ENCODE measurements around the gene PSG1. TPM values are rescaled to one million over a fixed set of nuclear protein-coding genes. Genes with fewer than 3 reads are reported as not detected.
A peak's percentile ranks its signal among the peaks of the same experiment; 100 is the strongest.
"Not testable (repeated sequence)": the region's sequence is repeated elsewhere in the genome, so short reads cannot be mapped to it uniquely, and the experiment has no call there.

Gene PSG1
- total RNA-seq, 1 experiment from 2014 or later = 0.72 TPM

DNA sequence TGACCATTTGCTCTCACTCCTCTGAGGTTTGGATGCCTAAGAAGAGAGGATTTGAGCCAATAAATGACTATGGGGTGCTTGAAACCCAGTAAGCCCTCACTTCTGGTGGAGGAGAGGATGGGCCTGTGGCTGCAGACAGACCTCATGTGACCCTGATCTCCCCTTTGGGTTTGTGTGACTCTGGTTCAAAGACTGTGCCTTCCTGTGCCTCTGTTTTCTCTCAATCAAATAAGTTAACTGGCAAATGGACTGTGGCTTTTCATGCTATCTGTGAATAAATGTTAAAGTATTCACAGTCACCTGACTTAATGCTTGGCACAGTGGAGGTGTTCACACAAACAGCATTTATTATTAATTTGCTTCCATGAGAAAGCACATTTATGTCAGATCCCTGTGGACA lies 26.7 kb downstream of the PSG1 start:
- peak overlapping the region; percentile 96 for H3K27ac ChIP-seq
- intact Hi-C loops (cut with micrococcal nuclease; ENCODE audit: unreplicated experiment) = not testable (repeated sequence)

DNA sequence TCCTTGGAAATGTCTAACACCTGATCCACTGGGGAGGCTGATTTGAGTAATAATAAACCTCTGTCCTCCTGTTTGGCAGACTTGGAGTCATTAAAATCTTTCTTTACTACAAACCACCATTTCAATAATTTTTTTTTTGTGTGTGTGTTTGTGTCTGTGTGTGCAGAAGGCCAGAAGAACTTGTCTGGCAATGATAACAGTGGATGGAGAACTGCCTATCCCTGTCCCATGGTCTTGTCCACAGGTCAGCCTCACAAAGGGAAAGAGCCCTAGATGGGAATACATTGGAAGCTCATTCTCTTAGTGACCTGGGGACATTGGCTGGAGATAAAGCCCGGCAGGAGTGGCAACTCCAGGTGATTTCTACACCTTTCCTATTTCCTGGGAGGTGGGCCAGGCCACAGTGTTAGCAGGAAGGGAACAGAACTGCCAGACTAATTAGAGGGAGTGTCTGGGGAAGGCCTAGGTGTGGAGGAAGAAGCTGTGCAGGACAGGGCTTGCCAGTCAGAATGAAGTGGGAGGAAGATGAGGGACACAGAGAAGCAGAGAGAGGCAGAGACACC lies 27.7 kb downstream of the PSG1 start:
- H3K9me2 ChIP-seq (ENCODE audit: insufficient read depth); H3K27me3 ChIP-seq (ENCODE audit: insufficient read depth, low read depth); BruUV-seq (replicated peaks); H3K4me3 ChIP-seq; CTCF ChIA-PET; H3K79me2 ChIP-seq (ENCODE audit: low read depth); H4K20me1 ChIP-seq (ENCODE audit: insufficient read depth); H3K9me3 ChIP-seq (ENCODE audit: insufficient read depth, low read depth); H2AFZ ChIP-seq; H3K36me3 ChIP-seq (ENCODE audit: low read depth): not testable (repeated sequence)
- intact Hi-C loops (cut with micrococcal nuclease; ENCODE audit: unreplicated experiment) = loop anchor here (1.0 to 2.0 kb wide), 2 partner anchors 20 to 23 kb away; no protein-coding TSS in a partner anchor
- H3K4me2 ChIP-seq = peak overlapping the region; percentile 66
- peaks cover 47% of the 10 kb centered on the region for H3K4me1 ChIP-seq (replicated peaks; ENCODE audit: insufficient read depth)
- peaks cover 29% of the 10 kb centered on the region for H3F3A ChIP-seq (ENCODE audit: insufficient read depth, low read depth)
- POLR2A ChIA-PET (ENCODE audit: unreplicated experiment) = interaction anchor here (0.8 kb wide), 1 partner anchor 23 kb away, joined by 3 read pairs; no protein-coding TSS in a partner anchor
- peak overlapping the region; percentile 96 for H3K27ac ChIP-seq
- peak; percentile 36 to 63 for DNase-seq

More for the DNA sequence above, 26.7 kb downstream of the PSG1 start:
- BruUV-seq (replicated peaks); DNase-seq; H3K36me3 ChIP-seq (ENCODE audit: low read depth); H3K79me2 ChIP-seq (ENCODE audit: low read depth); H3K4me3 ChIP-seq; CTCF ChIA-PET; H3K27me3 ChIP-seq (ENCODE audit: insufficient read depth, low read depth); H3K9me3 ChIP-seq (ENCODE audit: insufficient read depth, low read depth); H2AFZ ChIP-seq; H3K9me2 ChIP-seq (ENCODE audit: insufficient read depth); POLR2A ChIA-PET (ENCODE audit: unreplicated experiment); H4K20me1 ChIP-seq (ENCODE audit: insufficient read depth): not testable (repeated sequence)
- H3F3A ChIP-seq (ENCODE audit: insufficient read depth, low read depth) = peaks cover 29% of the 10 kb centered on the region
- H3K4me2 ChIP-seq = peak overlapping the region; percentile 66
- peaks cover 47% of the 10 kb centered on the region for H3K4me1 ChIP-seq (replicated peaks; ENCODE audit: insufficient read depth)

DNA sequence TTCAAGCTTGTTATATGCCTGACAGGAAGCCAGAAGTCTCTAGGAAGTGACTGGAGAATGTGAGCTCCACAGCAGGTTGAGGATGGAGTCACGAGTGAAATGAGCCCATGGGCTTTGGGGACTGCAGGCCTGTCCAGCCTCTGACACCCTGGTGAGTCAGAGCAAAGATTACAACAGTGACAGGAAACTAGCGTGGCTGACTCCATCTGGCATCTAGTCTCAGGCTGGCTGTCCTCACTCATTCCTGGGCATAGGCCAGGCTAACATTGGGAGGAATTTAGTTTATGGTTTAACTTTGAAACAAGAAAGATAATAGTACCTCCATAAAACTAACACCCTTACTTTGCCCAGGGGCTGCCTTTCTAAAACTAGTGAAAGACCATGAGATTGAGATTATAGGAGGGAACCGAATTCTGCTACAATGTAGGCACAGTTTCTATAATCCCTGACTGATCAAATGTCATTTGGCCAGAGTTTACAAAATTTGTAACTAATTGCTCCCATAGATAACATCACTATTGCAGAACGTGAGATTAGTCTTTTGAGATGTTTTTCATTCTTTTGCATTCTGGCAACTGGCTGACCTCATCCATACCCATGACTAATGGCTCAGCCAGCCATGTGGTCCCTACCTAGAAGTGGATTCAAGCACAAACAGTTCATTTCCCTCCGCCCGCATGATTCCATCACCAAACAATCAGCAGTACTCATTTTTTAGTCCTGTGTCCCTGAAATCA lies 28.4 kb downstream of the PSG1 start:
- CTCF ChIA-PET = no interaction called here

DNA sequence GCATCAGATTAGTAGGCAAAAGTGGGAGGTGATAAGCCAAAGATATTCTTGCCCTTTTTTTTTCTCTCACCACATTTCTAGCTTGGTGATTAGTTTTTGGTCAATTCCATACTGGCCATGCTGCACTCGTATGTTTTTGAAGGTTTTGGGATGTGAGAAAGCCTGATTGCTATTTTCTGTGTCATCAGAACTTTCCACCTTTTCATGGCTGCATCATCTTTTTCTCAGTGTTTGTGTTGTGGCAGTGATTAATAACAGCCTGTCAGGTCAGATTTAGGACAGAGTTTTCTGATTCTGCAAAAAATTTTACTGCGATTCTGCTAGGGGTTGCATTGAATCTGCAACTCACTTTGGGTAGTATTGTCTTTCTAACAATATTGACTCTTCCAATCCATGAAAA lies 32.9 kb downstream of the PSG1 start:
- Histone ChIP-seq H3K4me1 (replicated peaks; ENCODE audit: insufficient read depth) (peaks cover 25% of the 10 kb centered on the region), H3K4me3 (no peak overlapping the region), H4K20me1 (ENCODE audit: insufficient read depth) (no peaks in the 10 kb centered on the region), H3K36me3 (ENCODE audit: low read depth) (no peaks in the 10 kb centered on the region), H2AFZ (no peak overlapping the region), H3K27ac (no peak overlapping the region), H3K9me3 (ENCODE audit: insufficient read depth, low read depth) (no peaks in the 10 kb centered on the region), H3K79me2 (ENCODE audit: low read depth) (no peaks in the 10 kb centered on the region), H3F3A (ENCODE audit: insufficient read depth, low read depth) (peaks cover 15% of the 10 kb centered on the region), H3K4me2 (no peak overlapping the region), H3K27me3 (ENCODE audit: insufficient read depth, low read depth) (no peaks in the 10 kb centered on the region), H3K9me2 (ENCODE audit: insufficient read depth) (no peaks in the 10 kb centered on the region)
- CTCF ChIA-PET = no interaction called here
- intact Hi-C loops (cut with micrococcal nuclease; ENCODE audit: unreplicated experiment) = no loop called here
- TF ChIP-seq, protein P1, sequence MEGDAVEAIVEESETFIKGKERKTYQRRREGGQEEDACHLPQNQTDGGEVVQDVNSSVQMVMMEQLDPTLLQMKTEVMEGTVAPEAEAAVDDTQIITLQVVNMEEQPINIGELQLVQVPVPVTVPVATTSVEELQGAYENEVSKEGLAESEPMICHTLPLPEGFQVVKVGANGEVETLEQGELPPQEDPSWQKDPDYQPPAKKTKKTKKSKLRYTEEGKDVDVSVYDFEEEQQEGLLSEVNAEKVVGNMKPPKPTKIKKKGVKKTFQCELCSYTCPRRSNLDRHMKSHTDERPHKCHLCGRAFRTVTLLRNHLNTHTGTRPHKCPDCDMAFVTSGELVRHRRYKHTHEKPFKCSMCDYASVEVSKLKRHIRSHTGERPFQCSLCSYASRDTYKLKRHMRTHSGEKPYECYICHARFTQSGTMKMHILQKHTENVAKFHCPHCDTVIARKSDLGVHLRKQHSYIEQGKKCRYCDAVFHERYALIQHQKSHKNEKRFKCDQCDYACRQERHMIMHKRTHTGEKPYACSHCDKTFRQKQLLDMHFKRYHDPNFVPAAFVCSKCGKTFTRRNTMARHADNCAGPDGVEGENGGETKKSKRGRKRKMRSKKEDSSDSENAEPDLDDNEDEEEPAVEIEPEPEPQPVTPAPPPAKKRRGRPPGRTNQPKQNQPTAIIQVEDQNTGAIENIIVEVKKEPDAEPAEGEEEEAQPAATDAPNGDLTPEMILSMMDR (conservative IDR thresholded peaks at IDR 0.05) = no peak
- POLR2A ChIA-PET (ENCODE audit: unreplicated experiment) = no interaction called here
- BruUV-seq (replicated peaks) = no TSS peak
- no peak for DNase-seq

More for the DNA sequence above, 28.4 kb downstream of the PSG1 start:
- H4K20me1 ChIP-seq (ENCODE audit: insufficient read depth) = no peaks in the 10 kb centered on the region
- BruUV-seq (replicated peaks) = no TSS peak
- no peaks in the 10 kb centered on the region for H3K27me3 ChIP-seq (ENCODE audit: insufficient read depth, low read depth)
- H3K4me3 ChIP-seq = no peak overlapping the region
- H3K9me3 ChIP-seq (ENCODE audit: insufficient read depth, low read depth) = no peaks in the 10 kb centered on the region
- H2AFZ ChIP-seq = no peak overlapping the region
- H3K27ac ChIP-seq = peak overlapping the region; percentile 96
- H3K4me2 ChIP-seq = peak overlapping the region; percentile 66
- H3K79me2 ChIP-seq (ENCODE audit: low read depth) = no peaks in the 10 kb centered on the region
- TF ChIP-seq EZH2 (IDR thresholded peaks at IDR 0.05; ENCODE audit: low read depth) = no peak
- TF ChIP-seq, protein P1 (conservative IDR thresholded peaks at IDR 0.05) = no peak
- intact Hi-C loops (cut with micrococcal nuclease; ENCODE audit: unreplicated experiment) = loop anchor here (1.0 to 2.0 kb wide), 2 partner anchors 20 to 24 kb away; no protein-coding TSS in a partner anchor
- no peaks in the 10 kb centered on the region for H3K9me2 ChIP-seq (ENCODE audit: insufficient read depth)
- peaks cover 29% of the 10 kb centered on the region for H3F3A ChIP-seq (ENCODE audit: insufficient read depth, low read depth)
- peaks cover 47% of the 10 kb centered on the region for H3K4me1 ChIP-seq (replicated peaks; ENCODE audit: insufficient read depth)
- POLR2A ChIA-PET (ENCODE audit: unreplicated experiment) = no interaction called here
- no peaks in the 10 kb centered on the region for H3K36me3 ChIP-seq (ENCODE audit: low read depth)
- peak; percentile 70 to 94 for DNase-seq

- not testable (repeated sequence) for H3K4me1 ChIP-seq (replicated peaks; ENCODE audit: insufficient read depth)
These were observed 35.9 kb downstream of the PSG1 start for GRCh38 chr19:42843631-42844030.

More at GRCh38 chr19:42843631-42844030, 35.9 kb downstream of the PSG1 start:
- H3K9me2 ChIP-seq (ENCODE audit: insufficient read depth); intact Hi-C loops (cut with micrococcal nuclease; ENCODE audit: unreplicated experiment); H4K20me1 ChIP-seq (ENCODE audit: insufficient read depth); H3K36me3 ChIP-seq (ENCODE audit: low read depth); DNase-seq; H3K79me2 ChIP-seq (ENCODE audit: low read depth); H3F3A ChIP-seq (ENCODE audit: insufficient read depth, low read depth); H3K27me3 ChIP-seq (ENCODE audit: insufficient read depth, low read depth); H3K4me2 ChIP-seq; H3K27ac ChIP-seq; BruUV-seq (replicated peaks); H3K9me3 ChIP-seq (ENCODE audit: insufficient read depth, low read depth); CTCF ChIA-PET; H3K4me3 ChIP-seq; POLR2A ChIA-PET (ENCODE audit: unreplicated experiment); H2AFZ ChIP-seq: not testable (repeated sequence)

Data from PC-9 (cell line).